ENCODE data around the gene MYH9.

MYH9 gene

DNA sequence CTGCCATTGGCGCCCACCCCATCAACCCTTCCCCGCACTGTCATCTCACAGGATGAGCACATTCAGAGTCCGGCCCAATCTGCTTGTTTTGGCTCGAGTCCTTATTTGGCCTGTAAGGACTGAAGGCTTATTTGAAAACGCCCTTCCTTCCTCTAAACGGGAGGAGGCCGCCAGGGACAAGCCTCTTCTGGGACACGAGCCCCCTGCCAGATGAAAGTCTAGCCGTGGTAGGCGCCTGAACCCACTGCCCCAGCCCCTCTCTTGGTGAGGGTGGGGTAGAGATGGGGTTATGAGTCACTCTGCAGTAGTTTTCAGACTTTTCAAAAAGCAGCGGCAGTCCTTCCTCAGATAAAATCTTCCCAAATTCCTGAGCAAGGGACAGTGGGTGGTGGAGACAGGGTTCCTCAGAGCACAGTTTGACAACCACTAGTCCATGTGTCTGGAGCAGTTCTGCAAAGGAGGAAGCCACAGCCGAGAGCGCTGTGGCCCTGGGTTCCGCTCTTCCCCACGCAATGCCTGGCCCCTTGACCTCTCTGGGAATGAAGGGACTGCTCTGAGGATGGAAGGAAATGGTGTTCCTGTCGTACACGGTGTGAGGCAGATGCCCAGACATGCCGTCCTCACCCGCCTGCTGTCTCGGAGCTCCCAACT is 57.0 kb downstream of the MYH9 start:
- DNase-seq (ENCODE audit: low read depth in 2 of 2), result no peak

DNA sequence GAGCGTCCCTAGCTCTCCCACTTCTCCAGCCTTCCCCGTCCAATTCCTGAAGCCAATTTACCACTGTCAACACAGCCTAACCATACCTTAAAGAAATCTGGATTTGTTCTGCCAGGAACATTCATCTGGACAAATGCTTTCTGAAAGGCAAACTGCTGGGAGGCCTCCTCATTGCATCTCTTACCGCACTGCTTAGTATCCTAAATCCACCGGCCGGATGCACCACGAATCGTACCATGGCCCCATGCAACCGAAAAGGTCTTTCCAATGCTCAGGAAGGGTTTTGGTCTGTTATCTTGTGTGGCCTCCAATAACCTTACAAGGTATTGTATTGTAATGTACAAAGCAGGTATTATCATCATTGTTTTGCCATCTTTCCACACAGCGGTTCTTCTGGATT is 57.6 kb downstream of the MYH9 start:
- DNase-seq (ENCODE audit: low read depth in 2 of 2), result no peak

DNA sequence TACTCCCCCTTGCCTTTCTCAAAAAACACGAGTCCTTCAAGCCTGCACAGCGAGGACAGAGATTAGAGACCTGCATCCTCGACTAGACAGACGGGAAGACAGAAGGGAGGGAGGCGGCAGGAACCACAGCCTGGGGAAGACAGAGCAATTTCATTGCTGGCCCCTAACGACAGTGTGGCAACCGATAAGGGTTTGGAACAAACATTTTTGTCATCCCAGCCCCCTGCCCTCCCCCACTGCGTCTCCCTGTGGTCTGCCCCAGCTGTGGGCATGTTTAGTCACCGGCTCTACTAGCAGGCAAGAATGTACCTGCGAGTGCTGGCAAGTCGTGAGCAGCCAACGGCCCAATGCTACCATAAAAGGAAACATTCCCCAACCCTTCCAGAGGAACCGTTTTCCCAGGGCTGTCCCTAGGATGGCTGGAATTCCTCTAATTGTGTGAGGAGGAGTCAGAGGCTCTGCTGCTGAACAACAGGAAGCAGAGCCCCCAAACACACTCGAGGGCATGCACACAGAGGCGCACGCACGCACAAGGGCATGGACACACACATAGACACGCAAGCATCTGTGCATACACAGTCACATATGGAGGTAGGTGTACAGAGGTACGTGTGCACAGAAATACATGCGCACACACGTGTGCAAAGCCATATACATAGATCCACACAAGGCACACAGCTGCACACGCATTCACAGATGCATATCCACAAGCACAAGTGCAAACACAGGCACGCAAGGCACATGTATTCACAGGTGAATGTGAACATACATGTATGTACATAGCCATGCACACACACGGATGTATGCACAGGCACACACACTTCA is 58.3 kb downstream of the MYH9 start:
- peak; percentile 98 for DNase-seq (ENCODE audit: low read depth in 2 of 2)

DNA sequence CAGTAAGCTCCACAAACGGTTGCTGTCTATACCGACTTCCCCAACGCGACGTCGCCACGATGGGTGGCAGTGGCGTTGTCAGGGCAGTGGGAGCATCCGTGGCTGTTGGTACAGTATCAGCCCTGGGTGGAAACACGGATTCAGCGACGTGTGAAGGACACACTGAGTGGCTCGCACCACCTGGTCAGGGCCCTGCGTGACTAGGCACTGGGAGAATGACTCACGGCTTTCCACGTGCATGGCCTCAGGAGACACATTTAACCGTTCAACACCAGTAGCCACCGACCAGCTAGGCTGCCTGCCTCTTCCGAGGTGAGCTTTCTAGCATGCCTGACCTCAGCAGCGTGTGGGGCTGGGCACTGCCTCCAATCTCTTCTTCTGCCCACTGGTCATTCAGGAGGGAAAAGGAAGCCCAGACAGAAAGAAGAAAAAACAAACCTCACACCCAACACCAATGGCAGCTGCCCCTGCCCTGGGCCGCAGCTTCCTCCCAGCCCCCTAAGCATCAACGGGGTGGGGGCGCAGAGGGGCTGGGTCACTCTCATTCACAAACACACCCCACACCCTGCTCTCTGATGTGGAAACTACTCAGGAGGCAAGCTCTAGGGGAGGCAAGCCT is 59.0 kb downstream of the MYH9 start:
- peak in 1 of 2 experiments; percentile 58 for DNase-seq (ENCODE audit: low read depth in 2 of 2)

DNA sequence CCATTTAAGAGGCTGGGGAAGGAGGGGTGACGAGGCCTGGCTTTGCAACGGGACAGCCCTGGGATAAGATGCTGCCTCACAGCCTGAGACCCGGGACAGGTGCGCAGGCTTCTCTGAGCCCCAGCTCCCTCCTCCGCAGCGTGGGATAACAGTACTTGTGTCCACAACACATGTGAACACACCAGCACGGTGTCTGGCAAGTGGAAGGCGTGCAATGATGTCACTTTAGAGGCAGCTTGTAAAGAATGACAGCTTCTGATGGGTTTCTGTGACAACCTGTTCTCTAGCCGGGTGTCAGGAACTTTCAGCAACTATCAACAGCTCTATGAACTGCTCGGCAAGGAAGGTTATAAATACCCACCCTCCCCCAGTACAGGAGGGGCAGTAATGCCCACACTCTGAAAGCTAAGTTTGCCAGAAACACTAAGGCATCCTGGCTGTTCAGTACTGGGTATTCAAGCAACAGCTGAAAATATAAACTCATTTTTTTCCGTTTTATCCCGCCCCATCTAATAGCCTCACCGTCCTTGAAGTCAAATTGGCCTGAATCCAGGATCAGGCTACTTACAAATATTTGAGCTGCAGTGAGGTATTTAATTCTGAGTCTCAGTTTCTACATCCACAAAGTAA is 59.7 kb downstream of the MYH9 start:
- DNase-seq (ENCODE audit: low read depth in 2 of 2), result no peak

DNA sequence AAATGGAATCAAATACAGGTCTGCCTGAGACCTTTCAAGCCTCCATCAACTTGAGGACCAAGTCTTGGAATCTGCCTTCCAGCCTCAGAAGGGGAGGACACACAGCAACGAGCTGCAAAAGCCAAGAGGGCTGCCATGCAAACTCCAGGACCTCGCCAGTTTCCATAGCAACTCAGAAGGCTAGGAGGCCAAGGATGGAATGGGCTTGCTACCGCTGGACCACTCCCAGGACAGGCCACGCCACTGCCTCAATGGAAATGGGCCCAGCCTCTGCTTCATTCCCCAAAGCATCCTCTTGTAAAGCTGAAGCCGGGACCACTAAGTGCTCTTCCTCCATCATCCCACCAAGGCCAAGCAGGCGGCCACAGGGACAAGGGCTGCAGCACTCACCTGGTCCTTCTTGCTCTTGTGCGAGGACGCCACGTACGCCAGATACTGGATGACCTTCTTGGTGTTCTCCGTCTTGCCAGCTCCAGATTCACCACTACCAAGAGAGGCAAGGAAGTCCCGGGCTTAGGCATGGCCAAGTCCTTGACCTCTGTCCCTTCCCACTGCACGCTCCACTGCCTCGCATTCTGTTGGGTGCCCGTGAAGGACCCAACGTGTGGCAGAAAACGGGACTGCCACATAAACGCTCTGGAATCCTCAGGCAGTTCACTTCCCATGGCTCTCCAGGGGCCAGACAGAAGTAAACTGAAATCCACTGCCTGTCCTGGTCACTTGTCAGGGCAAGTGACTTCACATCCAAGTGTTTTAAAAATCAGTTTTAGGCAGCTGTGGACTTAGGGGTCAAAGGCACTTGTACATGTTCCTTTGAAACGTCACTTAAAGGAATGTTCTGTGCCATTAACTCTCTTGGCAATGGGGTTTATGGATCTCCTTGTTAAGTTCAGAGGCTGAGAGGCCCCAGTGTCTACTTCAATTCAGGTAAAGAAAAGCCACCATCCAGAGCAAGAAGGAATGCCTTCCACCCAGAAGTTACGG is 61.3 kb downstream of the MYH9 start:
- no peak for DNase-seq (ENCODE audit: low read depth in 2 of 2)

DNA sequence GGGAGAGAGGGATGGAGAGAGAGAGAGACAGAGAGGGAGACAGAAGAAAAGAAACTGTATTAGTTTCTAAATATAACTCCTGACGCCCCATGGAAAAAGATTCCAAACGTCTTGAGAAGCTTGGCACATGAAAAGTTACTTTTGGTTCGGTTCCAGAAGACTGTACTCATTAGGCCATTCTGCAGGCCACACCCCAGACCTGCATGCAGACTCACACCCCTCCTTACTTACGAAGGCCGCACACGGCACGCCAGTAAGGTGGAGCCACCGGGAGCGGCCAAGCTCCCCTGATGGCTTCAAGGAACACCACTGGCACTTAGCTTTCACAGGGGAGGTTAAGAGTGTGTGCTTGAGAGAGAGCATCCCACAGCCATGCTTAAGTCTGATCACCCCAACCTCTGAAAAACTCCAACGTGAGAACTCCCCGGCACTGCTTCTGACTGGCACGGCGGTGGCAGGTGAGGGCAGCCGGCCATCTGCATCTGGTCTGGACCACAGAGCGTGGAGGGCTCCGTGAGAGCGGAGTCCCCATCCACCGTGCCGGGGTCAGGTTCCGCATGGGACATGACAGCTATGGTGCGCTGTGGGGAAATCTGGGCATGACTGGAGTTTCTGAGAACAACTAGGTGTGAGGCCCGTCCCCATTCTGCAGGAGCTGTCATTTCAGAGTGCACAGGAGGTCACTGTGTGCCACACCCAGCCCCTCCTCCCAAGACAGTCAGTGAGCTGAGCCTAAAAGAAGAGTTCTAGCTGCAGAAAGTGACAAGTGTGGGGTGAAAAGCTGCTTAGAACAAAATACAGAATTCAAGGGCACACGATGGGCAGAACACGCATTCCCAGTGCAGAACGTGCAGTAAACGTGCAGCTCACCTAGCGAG is 62.4 kb downstream of the MYH9 start:
- DNase-seq (ENCODE audit: low read depth in 2 of 2), result peak; percentile 51 to 56

DNA sequence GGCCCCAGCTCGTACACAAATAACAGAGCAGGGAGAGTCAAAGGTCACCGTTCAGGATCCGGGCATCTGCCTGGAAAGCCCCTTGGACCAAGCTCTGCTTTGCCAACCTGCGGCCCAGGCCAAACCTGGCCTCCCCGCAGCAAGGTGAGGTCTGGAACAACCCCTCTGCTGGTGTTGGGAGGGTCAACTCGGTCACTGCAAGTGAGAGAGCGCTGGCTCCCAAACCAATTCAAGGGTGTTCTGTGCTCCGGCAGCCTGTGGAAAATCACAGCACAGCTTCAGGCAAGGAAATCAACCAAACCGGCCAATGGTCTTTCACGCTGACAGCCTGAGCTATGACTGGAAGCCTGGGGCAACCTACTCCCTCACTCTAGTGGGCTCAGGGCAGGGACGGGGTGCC is 63.4 kb downstream of the MYH9 start:
- no peak for DNase-seq (ENCODE audit: low read depth in 2 of 2)

DNA sequence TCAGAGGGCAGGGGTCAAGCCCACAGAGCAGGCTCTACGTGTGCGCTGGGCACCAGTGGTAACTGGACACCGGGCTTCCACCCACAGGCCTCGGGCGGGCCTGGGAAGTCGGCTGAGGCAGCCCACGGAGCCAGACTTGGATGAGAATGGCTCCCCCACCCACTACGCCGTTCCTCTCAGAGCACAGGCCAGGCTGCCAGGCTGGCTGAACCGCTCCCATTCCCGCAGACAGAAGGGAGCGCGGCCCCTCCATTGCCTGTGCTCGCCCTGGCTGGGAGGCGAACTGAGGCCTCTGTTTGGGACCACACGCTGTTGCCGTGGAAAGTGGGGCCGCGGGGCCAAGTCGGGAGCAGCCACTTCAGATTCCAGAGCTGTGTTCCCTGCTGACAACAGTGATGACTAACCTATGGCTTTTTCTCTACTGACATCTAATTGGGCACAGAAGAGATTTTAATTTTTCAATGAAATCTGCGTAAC is 63.9 kb downstream of the MYH9 start:
- no peak for DNase-seq (ENCODE audit: low read depth in 2 of 2)

DNA sequence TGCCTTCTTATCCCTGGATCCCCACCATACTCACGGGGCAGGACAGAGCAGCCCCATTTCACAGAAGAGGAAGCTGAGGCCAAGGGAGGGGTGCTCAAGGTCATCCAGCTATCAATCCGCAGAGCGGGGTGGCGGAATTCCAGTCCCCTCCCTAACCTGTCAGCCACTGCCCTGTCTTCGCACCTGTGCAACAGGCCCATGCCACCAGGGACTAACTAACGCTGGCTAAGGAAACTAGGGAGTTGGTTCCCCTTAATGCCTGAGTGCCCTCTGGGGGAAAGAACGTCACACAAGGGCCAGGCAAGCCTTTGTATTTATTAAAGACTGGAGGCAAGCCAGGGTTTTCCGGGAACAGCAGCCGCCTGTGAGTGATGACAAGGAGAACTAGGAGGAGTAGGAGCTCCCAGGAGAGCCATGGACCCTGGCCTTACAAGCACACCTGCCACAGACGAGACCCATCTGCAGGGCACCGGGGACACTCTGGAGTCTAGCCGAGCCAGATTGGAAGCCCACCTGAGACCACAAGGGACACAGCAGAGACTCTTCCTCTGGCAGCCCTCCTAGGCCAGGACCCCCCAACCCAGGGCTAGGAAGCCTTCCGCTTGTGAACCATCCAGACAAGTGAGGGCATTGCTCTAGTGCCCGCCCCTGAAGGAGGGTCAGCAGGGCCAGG is 64.4 kb downstream of the MYH9 start:
- DNase-seq (ENCODE audit: low read depth in 2 of 2), result no peak

DNA sequence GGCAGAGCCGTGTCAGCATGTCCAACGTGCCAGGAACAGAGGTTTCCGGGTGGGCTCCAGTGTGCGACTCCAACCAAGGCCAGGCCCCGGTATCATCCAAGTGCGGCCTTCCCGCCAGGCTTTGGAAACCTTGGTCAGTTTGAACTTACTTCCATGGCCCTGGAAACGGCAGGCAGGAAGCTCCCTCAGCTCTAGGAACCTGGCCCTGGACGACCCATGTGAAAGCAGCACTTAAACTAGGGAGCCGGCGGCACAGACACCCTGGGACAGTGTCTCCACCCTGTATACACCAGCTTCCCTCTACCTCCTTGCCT is 65.2 kb downstream of the MYH9 start:
- DNase-seq (ENCODE audit: low read depth in 2 of 2), result no peak

DNA sequence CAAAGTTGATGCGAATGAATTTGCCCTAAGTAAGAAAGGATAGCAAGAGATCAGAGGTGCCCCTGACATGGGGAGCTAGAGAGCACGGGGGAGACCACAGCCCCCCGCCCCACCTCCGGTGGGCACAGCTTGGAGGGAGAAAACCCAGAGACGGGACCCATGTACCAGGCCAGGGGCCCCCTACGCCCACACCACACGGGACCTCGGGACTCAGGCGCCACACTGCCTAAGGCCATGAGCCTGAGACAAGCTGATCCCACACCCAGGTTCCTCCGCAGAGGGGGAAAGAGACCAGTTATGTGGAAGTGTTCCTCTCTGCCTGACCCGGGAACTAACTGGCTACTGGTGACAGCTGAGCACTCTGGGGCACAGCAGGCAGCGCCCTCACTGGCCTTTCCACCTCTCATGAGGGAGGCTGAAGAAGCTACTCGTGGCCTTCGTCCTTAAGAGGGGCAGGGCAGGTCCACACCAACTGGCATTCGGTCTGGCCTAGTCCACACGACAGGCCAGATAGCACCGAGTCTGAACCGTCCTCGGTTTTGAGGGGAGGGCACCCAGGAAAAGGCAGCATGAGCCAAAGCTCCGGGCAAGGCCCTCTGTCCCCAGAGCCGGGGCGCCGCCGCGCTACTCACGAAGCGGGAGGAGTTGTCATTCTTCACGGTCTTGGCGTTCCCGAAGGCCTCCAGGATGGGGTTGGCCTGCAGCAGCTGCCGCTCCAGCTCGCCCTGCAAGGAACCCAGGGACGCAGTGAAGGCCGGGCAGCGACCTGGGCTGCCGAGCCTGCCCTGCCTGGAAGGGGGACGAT is 65.8 kb downstream of the MYH9 start:
- no peak for DNase-seq (ENCODE audit: low read depth in 2 of 2)

DNA sequence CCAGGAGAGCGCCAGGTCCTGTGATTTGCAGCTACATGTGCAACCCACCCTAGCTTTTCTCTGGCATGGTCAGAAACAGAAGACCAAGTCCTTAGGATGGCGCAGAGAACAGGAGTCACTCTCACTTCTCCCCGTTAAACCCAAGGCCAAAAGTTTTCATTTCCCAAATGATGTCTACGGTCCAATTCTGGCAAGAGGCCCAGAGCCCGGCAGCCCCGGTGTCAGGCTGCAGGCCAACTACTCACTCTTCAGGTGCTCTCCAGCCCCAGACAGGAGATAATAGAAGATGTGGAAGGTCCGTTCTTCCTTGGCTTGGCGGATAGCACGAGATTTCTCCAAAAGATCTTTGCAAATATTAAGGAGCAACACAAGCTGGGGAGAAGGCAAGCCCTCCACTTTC is 67.2 kb downstream of the MYH9 start:
- no peak for DNase-seq (ENCODE audit: low read depth in 2 of 2)

DNA sequence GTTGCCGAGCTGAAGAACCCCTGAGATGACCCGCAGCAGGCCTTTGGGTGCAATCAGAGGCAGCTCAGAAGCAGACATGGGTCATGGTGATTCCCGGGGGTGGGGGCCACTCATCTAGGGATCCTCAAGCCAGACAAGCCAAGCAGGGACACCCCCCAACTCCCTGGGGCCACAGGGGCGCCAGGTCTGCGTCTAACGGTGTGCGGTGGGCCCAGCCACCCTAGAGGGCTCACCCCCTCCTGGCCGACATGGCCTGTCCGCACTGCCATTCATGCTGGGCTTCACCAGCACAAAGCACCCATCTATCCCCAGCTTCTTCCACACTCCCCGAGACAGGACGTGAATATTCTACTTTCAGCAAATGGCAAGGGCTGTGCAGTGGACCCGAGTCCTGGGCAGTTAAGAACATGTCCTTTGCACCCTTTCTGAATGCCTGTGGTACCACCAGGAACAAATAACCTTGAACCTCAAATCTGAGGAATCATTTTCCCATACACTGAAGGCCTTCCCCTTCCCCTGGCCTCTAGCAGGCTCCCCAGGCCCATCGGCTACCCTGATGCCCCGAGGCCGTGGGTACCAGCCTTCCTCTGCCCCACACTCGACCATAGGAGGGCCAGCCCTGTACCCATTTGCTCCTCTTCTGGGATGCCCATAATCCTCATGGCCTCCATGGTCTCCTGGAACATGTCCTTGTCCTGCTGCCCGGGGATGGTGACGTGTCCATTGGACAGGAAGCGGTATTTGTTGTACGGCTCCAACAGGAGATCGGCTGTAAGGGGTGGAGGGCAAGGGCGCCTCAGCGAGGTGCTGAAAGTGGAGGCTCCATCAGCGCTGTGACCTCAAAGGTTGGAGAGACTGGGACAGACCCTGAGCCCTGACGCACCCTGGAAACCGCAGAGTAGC is 67.9 kb downstream of the MYH9 start:
- DNase-seq (ENCODE audit: low read depth in 2 of 2), result no peak

DNA sequence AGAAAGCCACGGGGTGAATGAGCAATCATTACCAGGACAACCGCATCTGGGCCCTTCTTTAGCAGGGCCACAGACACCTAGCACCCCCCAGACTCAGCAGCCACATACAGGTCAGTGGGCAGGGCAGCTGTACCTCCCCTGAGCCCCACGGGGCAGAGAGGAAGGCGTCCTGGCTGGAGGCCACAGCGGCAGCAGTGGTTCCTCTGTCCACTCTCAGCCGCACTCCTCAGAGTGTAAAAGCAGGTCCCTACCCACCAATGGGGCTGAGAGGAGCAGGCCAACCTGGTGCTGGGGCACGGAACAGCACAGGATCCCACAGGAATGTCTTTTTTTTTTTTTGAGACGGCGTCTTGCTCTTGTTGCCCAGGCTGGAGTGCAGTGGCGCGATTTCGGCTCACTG is 69.3 kb downstream of the MYH9 start:
- DNase-seq (ENCODE audit: low read depth in 2 of 2), result no peak

DNA sequence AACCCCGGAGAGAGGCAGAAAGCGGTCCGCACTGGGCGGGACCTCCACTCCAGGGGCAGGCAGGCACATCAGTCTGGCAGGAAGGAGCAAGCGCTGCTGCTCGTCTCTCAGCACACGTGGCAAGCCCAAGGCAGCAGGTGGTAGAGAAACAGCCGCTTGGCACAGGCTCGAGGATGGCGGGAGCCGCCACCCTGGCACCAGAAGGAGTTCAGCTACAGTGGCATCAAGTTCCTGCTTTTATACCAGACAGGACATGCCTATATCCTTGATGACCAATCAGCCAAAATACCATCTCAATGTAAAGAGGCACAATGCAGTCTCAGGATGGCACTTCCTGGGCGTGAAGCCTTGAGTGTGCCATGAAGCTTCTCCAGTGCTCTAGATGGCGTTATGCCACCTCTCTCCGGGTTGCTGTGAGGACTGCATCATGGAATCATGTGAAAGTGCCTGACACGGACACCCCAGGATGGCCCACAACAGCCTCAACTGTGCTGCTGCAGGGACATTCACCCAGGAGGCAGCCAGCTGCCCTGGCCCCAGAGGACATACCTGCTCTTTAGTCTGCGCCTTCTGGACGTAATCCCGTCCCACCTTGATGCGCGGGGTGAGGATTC is 70.0 kb downstream of the MYH9 start:
- no peak for DNase-seq (ENCODE audit: low read depth in 2 of 2)

DNA sequence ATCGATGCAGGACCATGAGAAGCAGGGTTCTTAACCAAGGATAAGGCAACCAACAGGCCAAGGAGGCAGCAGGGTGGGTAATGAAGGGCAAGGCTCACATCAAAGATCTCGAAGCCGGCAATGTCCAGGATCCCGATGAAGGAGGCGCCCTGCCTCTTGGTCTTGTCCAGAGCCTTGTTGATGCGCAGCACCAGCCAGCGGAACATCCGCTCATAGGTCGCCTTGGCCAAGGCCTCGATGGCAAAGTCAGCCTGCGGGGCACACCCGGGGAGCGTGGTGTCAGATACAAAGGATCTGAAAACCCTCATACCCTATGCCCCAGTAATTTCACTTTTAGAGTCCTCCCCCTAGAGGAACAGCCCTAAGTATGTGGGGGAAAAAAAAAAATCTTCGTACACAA is 71.3 kb downstream of the MYH9 start:
- DNase-seq (ENCODE audit: low read depth in 2 of 2), result no peak
